Activated CD4-positive, alpha-beta T cell treated with anti-CD3 and anti-CD28 coated beads, Interleukin-2, amount 50 U/mL, for 16 hours (primary cell): Measurements from ENCODE around the gene NF2.

ENCODE experiments used
- DNase-seq: peaks from one replicate; pipeline ENCODE4 v3.0.0-alpha.2; 2020

NF2 gene

DNA sequence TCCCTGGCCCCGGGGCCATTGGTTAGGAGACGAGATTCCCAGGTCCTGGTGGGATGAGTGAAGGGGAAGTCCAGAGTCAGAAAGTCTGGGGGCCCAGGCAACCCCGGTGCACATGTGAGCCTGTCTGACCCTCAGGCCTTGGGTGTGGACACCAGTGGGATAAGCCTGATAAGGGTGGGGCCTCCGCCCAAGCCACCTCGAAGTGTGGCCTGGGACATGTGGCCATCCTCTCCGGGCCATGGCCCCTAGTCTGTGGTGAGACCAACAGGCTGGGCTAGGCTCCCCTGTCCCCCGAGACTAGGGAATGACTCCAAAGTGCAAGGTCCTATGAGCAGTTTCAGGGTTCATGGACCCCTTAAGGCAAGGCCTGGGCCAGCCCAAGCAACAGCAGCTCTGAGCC, 122.7 kb downstream of the NF2 start:
- DNase-seq, result no peak

DNA sequence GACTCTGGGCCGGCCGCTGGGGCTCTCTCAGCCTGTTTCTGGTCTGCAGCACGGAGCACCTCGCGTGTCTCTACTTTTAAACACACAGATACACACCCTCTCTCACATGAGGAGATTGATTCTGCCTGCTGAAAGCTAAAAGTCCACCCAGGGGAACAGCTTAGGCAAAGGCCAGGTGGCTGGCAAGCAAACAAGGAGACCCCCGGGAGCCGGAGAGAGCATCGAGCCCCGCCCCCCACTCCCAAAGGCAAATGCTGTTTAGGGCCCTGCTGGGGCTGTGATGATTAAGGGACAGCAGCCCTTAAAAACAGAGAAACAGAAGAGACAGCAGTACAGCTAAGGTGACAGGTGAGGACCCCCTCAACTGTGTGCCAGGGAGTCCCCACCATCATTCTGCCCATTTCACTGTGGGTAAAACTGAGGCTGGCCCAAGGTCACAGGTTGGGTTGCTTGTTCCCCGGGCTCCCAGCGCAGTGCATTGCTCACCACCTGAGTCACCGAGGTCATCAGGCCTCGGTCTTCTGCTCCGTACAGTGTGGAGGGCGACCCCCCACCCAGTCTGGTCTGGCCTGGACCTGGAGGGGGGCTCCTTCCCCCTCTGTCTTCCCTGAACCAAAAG, 123.2 kb downstream of the NF2 start:
- DNase-seq, result no peak

GRCh38 chr22:29727131-29727523, 123.7 kb downstream of the NF2 start:
- DNase-seq, result peak; percentile 21

DNA sequence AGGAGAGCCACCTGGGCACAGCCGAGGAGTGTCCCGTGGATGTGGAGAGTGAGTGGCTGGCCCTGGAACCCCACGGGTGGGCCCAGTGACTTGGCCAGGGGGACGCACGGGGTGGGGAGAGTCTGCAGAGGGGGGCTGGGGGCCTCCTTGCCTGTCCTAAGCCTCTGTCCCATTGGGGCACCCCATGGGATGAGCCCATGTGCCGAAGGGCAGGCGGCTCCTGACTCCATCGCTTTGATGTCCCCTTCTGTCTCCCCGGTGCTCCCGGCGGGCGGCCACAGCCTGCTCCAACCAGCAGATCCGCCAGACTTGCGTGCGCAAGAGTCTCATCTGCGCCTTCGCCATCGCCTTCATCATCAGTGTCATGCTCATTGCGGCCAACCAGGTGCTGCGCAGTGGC, 125.7 kb downstream of the NF2 start:
- no peak for DNase-seq

GRCh38 chr22:29731058-29731850, 127.8 kb downstream of the NF2 start:
- DNase-seq, result no peak

DNA sequence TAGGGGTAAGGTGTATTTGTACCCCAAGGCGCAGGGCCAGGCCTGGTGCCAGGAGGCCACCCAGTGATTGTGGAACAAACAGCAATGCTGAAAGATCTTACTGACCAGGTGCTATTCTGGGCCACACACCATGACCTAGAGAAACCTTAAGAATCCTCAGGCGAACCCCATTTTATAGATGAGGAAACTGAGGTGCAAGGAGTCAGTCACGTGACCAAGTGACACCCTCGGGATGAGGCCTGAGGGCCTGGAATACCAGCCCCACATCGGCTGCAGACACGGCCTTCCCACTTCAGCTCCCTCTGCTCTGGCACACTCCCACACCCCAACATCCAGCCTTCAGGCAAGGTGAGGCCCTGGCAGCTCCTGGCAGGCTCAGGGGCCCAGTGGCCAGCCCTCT, 129.4 kb downstream of the NF2 start:
- no peak for DNase-seq

DNA sequence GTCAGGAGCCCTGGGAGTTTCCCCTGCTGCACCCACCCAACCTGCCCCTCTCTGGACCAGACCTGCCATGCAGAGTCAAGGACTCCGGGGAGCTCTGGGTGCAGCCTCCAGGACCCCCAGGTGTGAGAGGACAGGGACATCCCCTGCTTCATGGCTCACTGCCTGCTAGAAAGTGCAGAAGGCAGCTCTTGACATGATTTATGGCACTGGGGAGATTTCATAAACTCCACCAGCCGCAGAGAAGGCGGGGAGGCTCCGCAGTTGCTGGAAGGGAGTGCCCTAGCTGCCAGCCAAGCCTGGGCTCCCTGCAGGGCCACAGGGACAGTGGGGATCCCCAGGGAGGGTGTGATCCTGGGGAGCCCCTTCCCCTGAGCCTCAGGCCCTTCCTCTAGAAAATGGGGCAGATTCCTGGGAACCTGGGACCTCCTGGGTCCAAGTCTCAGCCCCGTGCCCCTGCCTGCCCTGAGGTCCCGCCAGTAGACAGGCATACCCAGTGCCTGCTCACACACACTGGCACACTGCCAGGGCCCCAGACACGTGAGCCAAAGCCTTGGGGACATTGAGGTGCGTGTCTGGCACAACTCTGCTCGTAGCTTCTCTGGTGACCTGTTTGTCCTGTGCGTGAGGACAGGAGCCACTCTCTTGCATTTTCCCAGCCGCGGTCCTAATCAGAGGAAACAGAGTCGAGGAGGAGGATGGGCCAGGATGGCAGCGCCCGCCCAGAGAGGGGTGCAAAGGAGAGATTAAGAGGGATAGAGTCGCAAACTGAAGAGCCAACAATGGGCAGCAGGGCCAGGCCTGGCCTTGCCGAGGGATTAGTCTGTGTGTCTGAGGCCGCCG, 130.1 kb downstream of the NF2 start:
- no peak for DNase-seq

DNA sequence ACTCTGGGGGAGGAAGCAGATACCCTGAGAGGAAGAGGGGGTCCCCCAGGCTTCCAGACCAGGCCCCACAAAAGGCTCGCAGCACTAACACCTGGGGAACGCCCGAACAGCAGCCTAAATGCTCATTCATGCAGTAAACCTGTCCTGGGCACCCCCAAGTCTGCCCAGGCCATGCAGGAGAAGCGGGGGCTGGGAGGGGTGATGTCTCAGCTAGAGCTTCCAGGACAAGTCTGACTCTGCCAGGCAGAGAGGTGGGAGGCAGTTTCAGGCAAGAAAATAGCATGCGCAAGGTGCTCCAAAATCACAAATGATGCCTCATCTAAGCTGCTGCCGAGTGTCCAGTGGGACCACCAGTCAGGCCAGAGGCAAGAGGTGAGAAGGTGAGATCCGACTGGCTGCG, 131.0 kb downstream of the NF2 start:
- DNase-seq, result no peak

GRCh38 chr22:29734838-29735237, 131.4 kb downstream of the NF2 start:
- no peak for DNase-seq

GRCh38 chr22:29735416-29735815, 132.0 kb downstream of the NF2 start:
- DNase-seq, result no peak

- DNase-seq, result no peak
These were observed 134.1 kb downstream of the NF2 start for GRCh38 chr22:29737251-29738117.

DNA sequence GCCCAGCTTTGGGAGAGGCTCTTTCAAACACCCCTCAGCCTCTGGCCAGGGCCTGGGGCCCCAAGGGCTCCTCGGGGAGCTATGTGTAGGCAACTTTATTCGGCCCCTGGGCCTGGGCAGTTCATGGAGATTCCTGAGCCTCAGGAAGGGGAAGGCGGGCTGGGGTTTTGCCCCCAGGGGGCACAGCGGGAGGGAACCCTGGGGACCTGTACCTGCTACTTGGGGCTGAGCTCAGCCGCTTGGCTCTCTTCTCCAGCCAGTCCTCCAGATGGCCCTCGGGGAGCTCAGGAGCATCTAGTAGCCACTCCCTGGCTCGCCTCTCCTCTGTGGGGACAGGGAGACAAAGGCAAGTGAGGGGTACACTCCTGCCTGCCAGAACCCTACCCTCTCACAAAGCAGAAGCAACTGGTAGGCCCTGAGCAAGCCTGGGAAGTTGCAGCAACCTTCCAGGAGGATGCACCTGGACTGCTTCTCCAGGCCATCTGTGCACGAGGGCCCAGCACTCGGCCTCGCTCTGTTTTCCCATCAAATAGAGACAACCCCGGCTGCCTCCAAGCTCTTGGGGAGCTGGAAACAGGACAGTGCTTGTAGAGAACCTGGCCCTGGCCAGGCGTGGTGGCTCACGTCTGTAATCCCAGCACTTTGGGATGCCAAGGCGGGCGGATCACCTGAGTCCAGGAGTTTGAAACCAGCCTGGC, 134.8 kb downstream of the NF2 start:
- no peak for DNase-seq

- no peak for DNase-seq
These were observed 136.0 kb downstream of the NF2 start for GRCh38 chr22:29739346-29739875.

- no peak for DNase-seq
These were observed 136.8 kb downstream of the NF2 start for GRCh38 chr22:29740216-29740615.

DNA sequence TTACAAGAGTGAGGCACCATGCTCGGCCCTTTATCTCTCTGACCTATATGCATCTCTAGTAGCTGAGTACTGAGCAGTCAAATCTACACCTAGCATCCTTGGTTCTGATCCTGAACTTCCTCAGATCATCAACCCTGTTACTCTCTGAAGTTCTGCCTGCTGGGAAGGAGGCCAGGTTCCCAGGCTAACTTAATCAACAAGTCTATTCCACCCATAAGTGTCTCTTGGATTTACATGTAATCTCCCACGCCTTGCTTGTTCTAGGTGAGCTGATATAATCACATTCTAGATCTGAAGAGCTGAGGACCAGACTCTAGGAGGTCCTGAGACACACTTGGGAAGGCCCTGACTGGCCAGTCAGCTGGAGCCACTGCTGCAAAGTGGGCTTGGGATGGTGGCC, 138.5 kb downstream of the NF2 start:
- DNase-seq, result no peak

- DNase-seq, result no peak
These were observed 138.9 kb downstream of the NF2 start for GRCh38 chr22:29742326-29742725.

DNA sequence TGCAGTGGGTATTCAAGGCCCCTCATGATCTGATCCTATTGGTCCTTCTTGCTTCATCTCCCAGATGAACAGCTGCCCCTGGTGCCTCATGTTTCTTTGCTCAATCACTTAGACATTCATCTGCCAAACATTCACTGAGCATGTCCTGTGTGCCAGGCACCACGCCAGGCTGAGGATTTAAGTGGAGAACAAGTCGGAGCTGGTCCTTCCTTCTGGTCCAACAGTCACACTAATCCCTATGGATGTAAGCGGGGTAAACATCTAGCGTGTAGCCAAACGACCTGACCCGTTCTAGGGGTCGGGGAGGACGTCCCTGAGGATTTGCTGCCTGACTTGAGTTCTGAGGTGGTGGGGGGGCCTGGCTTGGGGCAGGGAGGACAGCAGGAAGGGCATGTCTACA, 141.5 kb downstream of the NF2 start:
- DNase-seq, result no peak

DNA sequence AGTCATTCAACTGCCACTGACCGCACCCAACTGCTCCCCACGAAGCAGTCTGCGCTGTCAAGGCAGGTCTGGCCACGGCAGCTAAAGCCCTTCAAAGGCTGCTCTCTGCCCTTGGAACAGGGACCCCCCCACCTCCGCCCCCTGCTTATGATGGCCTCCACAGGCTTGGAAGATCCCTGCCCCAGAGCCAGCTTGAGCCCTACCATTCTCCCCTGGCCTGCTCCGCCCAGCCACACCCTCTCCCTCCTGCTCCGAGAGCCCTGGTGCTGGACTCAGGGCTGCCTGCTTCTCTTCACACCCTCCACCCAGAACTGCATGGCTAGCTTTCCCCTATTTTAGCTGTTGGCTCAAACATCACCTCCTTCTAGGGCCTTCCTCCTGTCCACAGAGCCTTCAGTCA, 144.4 kb downstream of the NF2 start:
- DNase-seq, result no peak
